NB4 (cell line): ENCODE measurements around the gene VAC14.
A peak's percentile ranks its signal among the peaks of the same experiment; 100 is the strongest.

Source experiments
- DNase-seq: peaks from one replicate; pipeline ENCODE4 v3.0.0; 2010; ENCODE audit warnings: low read depth
- H3K4me3 ChIP-seq: one replicate; pipeline ENCODE4 v1.5.1; 2011; ENCODE audit warnings: mild to moderate bottlenecking, low read depth, low read length, moderate library complexity
- MAX ChIP-seq: IDR thresholded peaks from 2 replicates; pipeline ENCODE4 v1.6.1; 2011; ENCODE audit warnings: low read depth, low read length
- MYC ChIP-seq: IDR thresholded peaks from 2 replicates; pipeline ENCODE4 v1.6.1; 2011; ENCODE audit warnings: low read depth, low read length
- POLR2A ChIP-seq: IDR thresholded peaks from 2 replicates; pipeline ENCODE4 v1.6.1; 2011; ENCODE audit warnings: mild to moderate bottlenecking; ENCODE audit not compliant: insufficient read length; ENCODE audit errors: extremely low read depth
- TF ChIP-seq, protein P1 (sequence below): IDR thresholded peaks from one replicate; pipeline ENCODE4 v1.5.1; 2012; ENCODE audit warnings: low read depth, low read length

Gene VAC14

GRCh38 chr16:70720425-70721201 is 80.3 kb downstream of the VAC14 start:
- no peak for DNase-seq
- no peak overlapping the region for H3K4me3 ChIP-seq
- TF ChIP-seq, protein P1, sequence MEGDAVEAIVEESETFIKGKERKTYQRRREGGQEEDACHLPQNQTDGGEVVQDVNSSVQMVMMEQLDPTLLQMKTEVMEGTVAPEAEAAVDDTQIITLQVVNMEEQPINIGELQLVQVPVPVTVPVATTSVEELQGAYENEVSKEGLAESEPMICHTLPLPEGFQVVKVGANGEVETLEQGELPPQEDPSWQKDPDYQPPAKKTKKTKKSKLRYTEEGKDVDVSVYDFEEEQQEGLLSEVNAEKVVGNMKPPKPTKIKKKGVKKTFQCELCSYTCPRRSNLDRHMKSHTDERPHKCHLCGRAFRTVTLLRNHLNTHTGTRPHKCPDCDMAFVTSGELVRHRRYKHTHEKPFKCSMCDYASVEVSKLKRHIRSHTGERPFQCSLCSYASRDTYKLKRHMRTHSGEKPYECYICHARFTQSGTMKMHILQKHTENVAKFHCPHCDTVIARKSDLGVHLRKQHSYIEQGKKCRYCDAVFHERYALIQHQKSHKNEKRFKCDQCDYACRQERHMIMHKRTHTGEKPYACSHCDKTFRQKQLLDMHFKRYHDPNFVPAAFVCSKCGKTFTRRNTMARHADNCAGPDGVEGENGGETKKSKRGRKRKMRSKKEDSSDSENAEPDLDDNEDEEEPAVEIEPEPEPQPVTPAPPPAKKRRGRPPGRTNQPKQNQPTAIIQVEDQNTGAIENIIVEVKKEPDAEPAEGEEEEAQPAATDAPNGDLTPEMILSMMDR: no peak
- TF ChIP-seq MAX: no peak
- TF ChIP-seq MYC: no peak

DNA sequence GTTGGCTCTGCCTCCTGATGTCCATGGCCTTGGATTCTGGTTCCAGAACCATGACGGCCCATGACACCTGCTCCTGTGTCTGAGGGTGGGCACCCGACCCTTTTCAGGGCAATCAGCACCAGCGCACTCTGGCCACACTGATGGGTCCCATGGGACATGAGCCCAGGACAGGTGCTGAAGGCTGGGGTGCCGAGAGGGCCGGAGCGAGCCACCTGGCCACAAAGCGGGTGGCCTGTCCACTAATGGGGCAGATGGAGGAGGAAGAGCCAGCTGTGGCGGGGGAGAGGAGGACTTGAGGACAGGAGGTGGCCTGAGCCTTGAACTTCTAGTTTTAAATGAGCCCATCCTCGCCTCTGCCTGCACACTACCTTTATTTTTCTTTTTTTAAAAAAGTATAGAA is 83.9 kb downstream of the VAC14 start:
- no peak for TF ChIP-seq MYC
- no peak for TF ChIP-seq POLR2A
- TF ChIP-seq MAX: no peak
- TF ChIP-seq, protein P1: no peak
- no peak for DNase-seq
- no peak overlapping the region for H3K4me3 ChIP-seq

DNA sequence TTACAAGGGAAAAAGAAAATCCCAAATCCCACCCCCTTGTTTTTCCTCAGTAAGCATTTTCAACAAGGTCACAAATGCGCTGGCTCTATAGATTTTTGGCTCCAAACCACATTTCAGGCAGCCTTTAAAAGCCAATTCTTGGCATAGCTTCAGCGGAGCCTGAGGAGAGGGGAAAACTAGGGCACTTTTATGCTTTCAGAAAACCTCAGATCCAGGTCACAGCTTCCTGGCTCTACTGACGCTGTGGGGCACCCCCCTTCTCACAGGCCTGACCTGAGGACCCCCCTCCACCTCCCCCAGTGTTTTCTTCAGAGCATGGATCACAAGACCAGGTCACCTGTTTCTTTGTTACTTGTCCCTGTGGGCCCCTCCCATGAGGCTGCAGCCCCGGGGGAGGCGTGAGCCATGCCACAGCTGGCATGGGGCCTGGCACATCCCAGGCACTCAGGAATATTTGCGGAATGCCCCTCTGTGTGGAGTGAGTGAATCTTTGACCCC is 85.0 kb downstream of the VAC14 start:
- H3K4me3 ChIP-seq: no peak overlapping the region
- DNase-seq: no peak
- TF ChIP-seq MYC (no peak), POLR2A (no peak), MAX (no peak)
- TF ChIP-seq, protein P1: no peak

- no peak overlapping the region for H3K4me3 ChIP-seq
- peak; percentile 71 for DNase-seq
- no peak for TF ChIP-seq MAX
- no peak for TF ChIP-seq MYC
- TF ChIP-seq, protein P1: no peak
- TF ChIP-seq POLR2A: no peak
These were observed 85.7 kb downstream of the VAC14 start for GRCh38 chr16:70715055-70715858.

GRCh38 chr16:70714581-70715054 is 86.3 kb downstream of the VAC14 start:
- no peak for DNase-seq

More at GRCh38 chr16:70714581-70715054, 86.3 kb downstream of the VAC14 start:
- no peak for TF ChIP-seq POLR2A
- no peak for TF ChIP-seq MAX
- no peak for TF ChIP-seq MYC
- TF ChIP-seq, protein P1: no peak
- H3K4me3 ChIP-seq: no peak overlapping the region
